KOPT-K1 (cell line): ENCODE results near the gene BTG2.

ENCODE experiments used
- H3K27ac ChIP-seq: fragments of 200-600 bp; sonication (generic); 2 replicates; pipeline ENCODE4 v1.5.1; 2016; ENCODE audit warnings: antibody characterized with exemption, mild to moderate bottlenecking, low read depth, low read length; ENCODE audit not compliant: poor library complexity, severe bottlenecking
- H3K36me3 ChIP-seq: fragments of 200-600 bp; sonication (generic); 2 replicates; pipeline ENCODE4 v1.5.1; 2017; ENCODE audit warnings: antibody characterized with exemption, mild to moderate bottlenecking, low read length, moderate library complexity; ENCODE audit not compliant: insufficient read depth
- H3K9me3 ChIP-seq: fragments of 200-600 bp; sonication (generic); 2 replicates; pipeline ENCODE4 v1.5.1; 2017; ENCODE audit warnings: antibody characterized with exemption, low read length, mild to moderate bottlenecking; ENCODE audit not compliant: insufficient read depth, poor library complexity, severe bottlenecking

BTG2 gene

GRCh38 chr1:203273206-203273868 is 32.0 kb upstream of the BTG2 start:
- H3K36me3 ChIP-seq, result no peaks in the 10 kb centered on the region
- H3K9me3 ChIP-seq, result no peaks in the 10 kb centered on the region
- H3K27ac ChIP-seq, result no peak overlapping the region

GRCh38 chr1:203273869-203274602 is 31.3 kb upstream of the BTG2 start:
- Histone ChIP-seq H3K27ac (no peak overlapping the region), H3K36me3 (no peaks in the 10 kb centered on the region), H3K9me3 (no peaks in the 10 kb centered on the region)

GRCh38 chr1:203274603-203275381 is 30.5 kb upstream of the BTG2 start:
- Histone ChIP-seq H3K27ac (no peak overlapping the region), H3K36me3 (no peaks in the 10 kb centered on the region), H3K9me3 (no peaks in the 10 kb centered on the region)

GRCh38 chr1:203275656-203276272 is 29.6 kb upstream of the BTG2 start:
- Histone ChIP-seq H3K9me3 (no peaks in the 10 kb centered on the region), H3K36me3 (no peaks in the 10 kb centered on the region), H3K27ac (no peak overlapping the region)

- H3K9me3 ChIP-seq, result no peaks in the 10 kb centered on the region
- H3K36me3 ChIP-seq, result no peaks in the 10 kb centered on the region
- H3K27ac ChIP-seq, result no peak overlapping the region
Observed at GRCh38 chr1:203276408-203276807, 28.9 kb upstream of the BTG2 start.

GRCh38 chr1:203276916-203277545 is 28.3 kb upstream of the BTG2 start:
- Histone ChIP-seq H3K36me3 (no peaks in the 10 kb centered on the region), H3K9me3 (no peaks in the 10 kb centered on the region), H3K27ac (peak overlapping the region; percentile 29)

GRCh38 chr1:203278082-203278884 is 27.0 kb upstream of the BTG2 start:
- Histone ChIP-seq H3K27ac (peak overlapping the region; percentile 32), H3K36me3 (no peaks in the 10 kb centered on the region), H3K9me3 (no peaks in the 10 kb centered on the region)

GRCh38 chr1:203278885-203279406 is 26.4 kb upstream of the BTG2 start:
- Histone ChIP-seq H3K27ac (peak overlapping the region; percentile 32), H3K36me3 (no peaks in the 10 kb centered on the region), H3K9me3 (no peaks in the 10 kb centered on the region)

GRCh38 chr1:203280061-203280460 is 25.3 kb upstream of the BTG2 start:
- no peaks in the 10 kb centered on the region for H3K36me3 ChIP-seq
- no peak overlapping the region for H3K27ac ChIP-seq

GRCh38 chr1:203281033-203281432 is 24.3 kb upstream of the BTG2 start:
- no peaks in the 10 kb centered on the region for H3K36me3 ChIP-seq
- H3K27ac ChIP-seq, result no peak overlapping the region

More at GRCh38 chr1:203280061-203280460, 25.3 kb upstream of the BTG2 start:
- no peaks in the 10 kb centered on the region for H3K9me3 ChIP-seq

GRCh38 chr1:203281851-203282661 is 23.3 kb upstream of the BTG2 start:
- H3K36me3 ChIP-seq, result no peaks in the 10 kb centered on the region
- no peak overlapping the region for H3K27ac ChIP-seq
- no peaks in the 10 kb centered on the region for H3K9me3 ChIP-seq

More at GRCh38 chr1:203281033-203281432, 24.3 kb upstream of the BTG2 start:
- H3K9me3 ChIP-seq, result no peaks in the 10 kb centered on the region

- H3K36me3 ChIP-seq, result no peaks in the 10 kb centered on the region
- H3K9me3 ChIP-seq, result no peaks in the 10 kb centered on the region
- no peak overlapping the region for H3K27ac ChIP-seq
Observed at GRCh38 chr1:203282720-203283542, 22.4 kb upstream of the BTG2 start.
